Lung (tissue), 12 donors: ENCODE data around the gene SMIM20. TPM values are rescaled to one million over a fixed set of nuclear protein-coding genes. Genes with fewer than 3 reads are reported as not detected.

Experiments used
- ATAC-seq: fragments of 200-7000 bp; cut with Tn5 transposase; one replicate; pipeline ENCODE4 v1.9.1; 2020; ENCODE audit warnings: moderate number of reproducible peaks; ENCODE audit not compliant: insufficient read depth, low FRiP score
- DNase-seq, 3 donors: peaks; one replicate each; pipeline ENCODE4 v3.0.0-alpha.2; 2013 to 2017
- H3K27ac ChIP-seq, 2 donors: one replicate each; pipeline ENCODE4 v1.5.1; 2013; ENCODE audit warnings: mild to moderate bottlenecking in 2 of 2, moderate library complexity in 2 of 2, control low read depth in 1 of 2, inconsistent platforms in 1 of 2, low read depth in 1 of 2, low read length in 1 of 2
- H3K27me3 ChIP-seq, 3 donors: one replicate each; pipeline ENCODE4 v1.5.1; 2013; ENCODE audit warnings: low read length in 2 of 3; ENCODE audit not compliant: control insufficient read depth in 3 of 3, insufficient read depth in 3 of 3
- H3K36me3 ChIP-seq, 4 donors: one replicate each; pipeline ENCODE4 v1.5.1; 2013; ENCODE audit warnings: low read length in 4 of 4, mild to moderate bottlenecking in 1 of 4, moderate library complexity in 1 of 4; ENCODE audit not compliant: control insufficient read depth in 4 of 4, insufficient read depth in 4 of 4
- H3K4me1 ChIP-seq, 5 donors: one replicate each; pipeline ENCODE4 v1.5.1; 2013; ENCODE audit warnings: low read length in 5 of 5, mild to moderate bottlenecking in 2 of 5, moderate library complexity in 1 of 5; ENCODE audit not compliant: control insufficient read depth in 5 of 5, insufficient read depth in 5 of 5
- H3K4me3 ChIP-seq: one replicate; pipeline ENCODE4 v1.5.1; 2013; ENCODE audit warnings: mild to moderate bottlenecking, control low read depth, moderate library complexity
- H3K9ac ChIP-seq, 2 donors: one replicate each; pipeline ENCODE4 v1.5.1; 2013; ENCODE audit warnings: low read length in 2 of 2, control low read depth in 1 of 2; ENCODE audit not compliant: insufficient read depth in 1 of 2
- H3K9me3 ChIP-seq, 4 donors: one replicate each; pipeline ENCODE4 v1.5.1; 2013; ENCODE audit warnings: low read length in 3 of 4, mild to moderate bottlenecking in 1 of 4, moderate library complexity in 1 of 4; ENCODE audit not compliant: control insufficient read depth in 4 of 4, insufficient read depth in 3 of 4
- CTCF ChIP-seq: IDR thresholded peaks from 2 replicates; pipeline ENCODE4 v1.5.1; 2012; ENCODE audit warnings: mild to moderate bottlenecking; ENCODE audit errors: control extremely low read depth, extremely low read depth
- WGBS, 2 donors: extraction: QIAGEN DNeasy Blood & Tissue Kit; methylation state at CpG; one replicate each; pipeline ENCODE4 v1.1.7; 2013; 5-methylcytosine and 5-hydroxymethylcytosine counted together
- polyA plus RNA-seq, 2 donors: library from polyadenylated mRNA; stranded (reverse); fragments of 200-250 nt; gene quantifications; one replicate each; pipeline ENCODE4 v1.2.1, GENCODE V29; 2013
- total RNA-seq, 2 donors: library from RNA; depleted of rRNA in 1 of 2; stranded (reverse); fragments of >200 nt in 1 of 2; gene quantifications; one replicate each; pipeline ENCODE4 v1.2.1, GENCODE V29; 2014 to 2021
- donor health status: control.
- donor health status: control.
- donor health status: Bipolar disorder and iron deficiency.
- donor health status: healthy.
- donor health status: DM: yes; HTN: yes; CAD: no.

The SMIM20 gene
- total and polyA plus RNA-seq, 4 donors, result 21.9 to 30.7 (median 26.8) TPM

- WGBS, 2 donors, result 85 to 95% methylated on average over 10 of the region's 10 CpGs
- no peak overlapping the region for H3K4me3 ChIP-seq
- H3K4me1 ChIP-seq, result peaks cover 2 to 21% (median 10%) of the 10 kb centered on the region in 5 donors
- ATAC-seq (no peak), DNase-seq (no peak)
- H3K36me3 ChIP-seq, result peaks cover 0 to 3% (median 1%) of the 10 kb centered on the region in 4 donors
- H3K9me3 ChIP-seq, result peaks cover 0 to 2% (median 0%) of the 10 kb centered on the region in 4 donors
- H3K9ac ChIP-seq, result no peak overlapping the region
- no peak for TF ChIP-seq CTCF
- no peak overlapping the region for H3K27ac ChIP-seq
- no peaks in the 10 kb centered on the region for H3K27me3 ChIP-seq
Observed at GRCh38 chr4:25927361-25928195, 13.6 kb downstream of the SMIM20 start.

- peak; percentile 39 to 82 (median 77) for DNase-seq
- peak overlapping the region in 1 of 2 donors; percentile 74 for H3K9ac ChIP-seq
Observed at GRCh38 chr4:25928379-25929297, 14.6 kb downstream of the SMIM20 start.

GRCh38 chr4:25929298-25929686 lies 15.3 kb downstream of the SMIM20 start:
- Histone ChIP-seq H3K9ac (peak overlapping the region in 1 of 2 donors; percentile 74), H3K9me3 (no peaks in the 10 kb centered on the region), H3K4me3 (no peak overlapping the region), H3K4me1 (peaks cover 0 to 21% (median 3%) of the 10 kb centered on the region in 5 donors), H3K36me3 (no peaks in the 10 kb centered on the region), H3K27ac (no peak overlapping the region), H3K27me3 (no peaks in the 10 kb centered on the region)
- TF ChIP-seq CTCF, result no peak
- ATAC-seq (no peak), DNase-seq (no peak)
- 80 to 84% methylated on average over 7 of the region's 7 CpGs for WGBS, 2 donors

More at GRCh38 chr4:25928379-25929297, 14.6 kb downstream of the SMIM20 start:
- Histone ChIP-seq H3K9me3 (no peaks in the 10 kb centered on the region), H3K27me3 (no peaks in the 10 kb centered on the region), H3K27ac (peak overlapping the region in 1 of 2 donors; percentile 88), H3K4me1 (peaks cover 2 to 21% (median 4%) of the 10 kb centered on the region in 5 donors), H3K36me3 (peaks cover 0 to under 1% (median 0%) of the 10 kb centered on the region in 4 donors), H3K4me3 (no peak overlapping the region)
- WGBS, 2 donors, result 42 to 45% methylated on average over 11 of the region's 11 CpGs
- TF ChIP-seq CTCF, result no peak
- peak; percentile 71 for ATAC-seq
